OCI-M2 (cell line): ENCODE results near the gene GALNT9.
"Not testable (repeated sequence)": the region's sequence is repeated elsewhere in the genome, so short reads cannot be mapped to it uniquely, and the experiment has no call there.

Experiments
- DNase-seq: peaks from one replicate; lab custom pipeline; 2025; ENCODE audit not compliant: unreplicated experiment; lab: John Stamatoyannopoulos, UW

GALNT9 gene

GRCh38 chr12:132267873-132268272 is 61.5 kb downstream of the GALNT9 start:
- no peak for DNase-seq

- DNase-seq, result no peak
Observed at GRCh38 chr12:132266802-132267201, 62.6 kb downstream of the GALNT9 start.

DNA sequence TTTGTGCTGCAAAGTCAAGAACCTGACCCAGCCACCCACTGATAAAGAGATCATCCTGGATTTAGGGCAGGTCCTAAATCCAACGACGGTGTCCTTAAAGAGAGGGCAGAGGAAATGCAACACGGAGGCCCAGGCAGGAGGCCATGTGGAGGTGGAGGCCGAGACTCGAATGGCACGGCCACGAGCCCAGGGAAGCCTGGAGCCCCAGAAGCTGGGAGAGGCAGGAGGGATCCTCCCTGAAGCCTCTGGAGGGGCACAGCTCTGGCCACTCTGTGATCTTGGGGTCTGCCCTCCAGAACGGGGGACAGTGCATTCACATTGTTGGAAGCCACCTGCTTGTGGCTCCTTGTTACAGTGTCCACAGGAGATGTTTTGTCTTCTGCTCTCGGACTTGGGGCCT is 63.0 kb downstream of the GALNT9 start:
- DNase-seq, result no peak

DNA sequence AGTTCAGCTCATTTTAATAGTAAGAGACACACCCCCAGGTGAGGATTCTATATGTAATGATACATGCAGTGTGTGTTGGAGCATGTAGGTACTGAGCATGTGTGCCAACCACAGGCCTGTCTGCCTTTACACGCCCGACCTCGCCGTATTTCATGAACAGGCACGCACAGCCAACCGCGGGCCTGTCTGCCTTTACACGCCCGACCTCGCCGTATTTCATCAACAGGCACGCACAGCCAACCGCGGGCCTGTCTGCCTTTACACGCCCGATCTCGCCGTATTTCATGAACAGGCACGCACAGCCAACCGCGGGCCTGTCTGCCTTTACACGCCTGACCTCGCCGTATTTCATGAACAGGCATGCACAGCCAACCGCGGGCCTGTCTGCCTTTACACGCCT is 63.6 kb downstream of the GALNT9 start:
- not testable (repeated sequence) for DNase-seq

- no peak for DNase-seq
Observed at GRCh38 chr12:132265056-132265800, 64.2 kb downstream of the GALNT9 start.

- DNase-seq, result no peak
Observed at GRCh38 chr12:132264086-132265010, 65.0 kb downstream of the GALNT9 start.

DNA sequence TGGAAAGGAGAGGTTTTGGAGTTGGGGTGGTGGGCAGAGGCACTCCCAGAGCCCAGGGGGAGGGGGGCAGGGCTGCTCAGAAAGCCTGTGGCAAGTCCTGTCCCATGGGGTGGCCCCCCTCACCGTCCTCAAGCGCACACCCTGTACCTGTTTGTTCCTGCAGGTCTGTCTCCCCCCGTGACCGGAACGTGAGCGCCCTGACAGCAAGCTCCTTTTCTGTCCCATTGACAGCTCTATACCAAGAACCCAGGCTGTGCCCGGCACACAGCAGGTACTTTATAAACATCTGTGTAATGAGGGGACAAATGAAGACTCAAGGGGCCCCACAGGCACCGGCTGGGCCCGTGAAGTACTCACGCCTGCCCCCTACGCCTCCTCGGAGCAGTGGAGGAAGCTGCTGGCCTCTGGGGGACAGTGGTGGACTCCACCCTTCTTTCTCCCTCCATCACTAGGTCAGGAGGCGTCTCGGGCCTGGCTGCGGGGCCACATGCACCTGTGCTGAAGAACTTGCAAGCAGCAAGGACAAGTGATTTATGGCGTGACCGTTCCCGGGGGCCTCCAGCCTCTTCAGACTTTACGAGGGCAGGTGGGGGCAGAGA is 65.8 kb downstream of the GALNT9 start:
- DNase-seq, result no peak

GRCh38 chr12:132263061-132263360 is 66.4 kb downstream of the GALNT9 start:
- no peak for DNase-seq

DNA sequence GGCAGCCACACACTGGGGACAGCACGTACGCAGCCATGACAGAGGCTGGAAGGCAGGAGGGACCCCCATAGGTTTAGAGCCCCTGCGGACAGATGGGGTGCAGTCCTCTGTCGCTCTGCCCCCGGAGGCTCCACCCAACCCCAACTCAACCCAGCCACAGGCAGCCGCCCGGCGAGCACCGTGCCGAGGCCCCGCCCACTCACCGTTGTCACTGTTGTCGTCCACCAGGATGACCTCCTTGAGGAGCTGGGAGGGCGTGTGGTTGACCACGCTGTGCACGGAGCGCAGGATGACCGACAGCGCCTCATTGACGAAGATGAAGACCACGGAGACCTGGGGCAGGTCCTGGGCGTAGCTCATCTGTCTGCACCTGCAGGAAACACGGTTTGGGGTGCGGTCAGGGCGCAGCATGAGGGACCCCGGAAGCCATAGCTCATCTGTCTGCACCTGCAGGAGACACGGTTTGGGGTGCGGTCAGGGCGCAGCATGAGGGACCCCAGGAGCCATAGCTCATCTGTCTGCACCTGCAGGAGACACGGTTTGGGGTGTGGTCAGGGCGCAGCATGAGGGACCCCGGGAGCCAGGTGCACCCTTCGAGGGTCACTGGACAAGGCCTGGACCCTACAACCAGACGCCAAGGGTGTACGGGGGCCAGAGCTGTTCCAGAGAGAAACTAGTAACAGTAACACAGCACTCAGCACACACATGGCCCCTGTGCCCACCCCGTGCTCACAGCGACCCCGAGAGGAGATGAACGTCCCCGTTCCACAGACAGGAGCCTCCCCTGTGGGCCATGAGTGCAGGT is 66.9 kb downstream of the GALNT9 start:
- no peak for DNase-seq

DNA sequence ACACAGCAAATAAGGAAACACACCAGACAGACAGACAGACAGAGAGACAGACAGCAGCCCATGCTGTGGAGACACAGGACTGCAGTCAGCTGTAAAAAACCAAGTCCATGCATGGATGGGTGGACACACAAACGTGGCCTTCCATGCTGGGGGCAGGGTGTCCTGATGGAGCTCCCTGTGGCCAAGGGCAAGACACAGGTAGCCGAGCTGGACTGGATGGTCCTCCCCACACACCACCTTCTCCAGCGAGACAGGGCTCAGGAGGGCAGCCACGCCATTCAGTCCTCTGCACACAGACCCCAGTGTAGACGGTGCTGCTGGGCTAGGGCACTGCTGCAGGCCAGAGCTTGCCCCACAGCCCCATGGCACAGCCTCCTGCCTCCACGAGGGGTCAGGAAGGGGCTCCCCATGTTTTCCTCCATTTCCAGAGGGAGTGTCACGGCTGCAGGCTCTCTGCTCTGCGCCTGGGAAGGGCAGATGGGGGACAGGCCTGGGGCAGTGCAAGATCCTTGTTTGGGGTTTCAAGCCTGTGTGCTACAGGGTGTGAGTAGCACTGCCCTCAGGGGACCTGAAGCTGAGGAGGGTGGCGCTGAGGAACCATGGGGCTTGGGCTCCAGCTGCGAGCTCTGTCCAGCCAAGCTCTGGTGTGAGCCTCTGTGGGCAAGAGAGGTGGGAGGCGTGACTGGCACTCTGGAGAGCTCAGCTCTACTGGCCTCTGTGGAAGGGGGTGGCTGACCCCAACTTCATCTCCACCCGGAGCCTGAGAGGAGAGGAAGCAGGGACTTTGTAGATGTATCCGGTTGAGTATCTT is 67.9 kb downstream of the GALNT9 start:
- DNase-seq, result no peak

DNA sequence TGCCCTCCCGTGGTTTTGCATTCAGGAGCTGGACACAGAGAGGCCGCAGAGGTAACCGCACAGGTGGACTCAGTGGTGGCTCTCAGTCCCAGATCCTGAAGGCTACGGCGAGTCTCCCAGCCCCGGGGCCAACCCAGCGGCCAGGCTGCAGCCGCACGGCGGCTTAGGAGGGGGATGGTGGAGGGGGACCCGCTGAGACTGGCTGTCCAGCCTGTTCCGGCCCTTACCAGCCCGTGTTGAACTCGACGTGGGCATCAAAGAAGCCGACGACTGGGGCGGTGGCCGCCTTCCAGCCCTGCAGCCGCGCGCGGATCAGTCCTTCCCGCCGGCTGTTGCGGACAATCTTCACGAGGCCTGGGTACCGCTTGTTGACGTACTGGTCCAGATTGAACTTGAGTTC is 68.7 kb downstream of the GALNT9 start:
- no peak for DNase-seq

- DNase-seq, result no peak
Observed at GRCh38 chr12:132259872-132260695, 69.3 kb downstream of the GALNT9 start.

GRCh38 chr12:132259364-132259871 is 70.0 kb downstream of the GALNT9 start:
- no peak for DNase-seq

GRCh38 chr12:132258543-132258942 is 70.8 kb downstream of the GALNT9 start:
- DNase-seq, result no peak

DNA sequence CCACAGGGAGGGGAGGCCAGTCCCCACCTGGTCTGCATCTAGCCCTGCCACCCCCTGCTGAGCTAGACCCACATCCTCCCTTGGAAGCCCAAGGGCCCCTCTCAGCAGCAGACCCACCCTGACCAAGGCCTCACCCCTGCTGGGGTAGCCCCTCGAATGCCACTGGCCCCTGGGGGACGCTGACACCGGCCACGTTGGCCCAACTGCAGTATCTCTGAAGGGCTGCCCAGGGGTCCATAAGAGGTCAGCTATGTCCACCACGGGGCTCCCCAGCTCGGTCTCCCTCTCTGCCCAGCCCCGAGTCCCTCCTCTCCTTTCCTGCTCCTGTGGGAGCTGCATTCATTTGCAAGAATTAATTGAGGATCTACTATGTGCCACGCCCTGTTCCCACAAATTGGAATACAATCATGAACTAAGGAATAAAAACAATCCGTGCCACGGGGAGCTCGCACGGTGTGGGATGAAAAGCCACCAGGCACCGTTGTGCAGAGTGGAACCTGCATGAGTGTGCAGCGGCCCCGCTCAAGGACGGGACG is 71.4 kb downstream of the GALNT9 start:
- DNase-seq, result no peak

GRCh38 chr12:132257206-132257954 is 72.0 kb downstream of the GALNT9 start:
- DNase-seq, result no peak

GRCh38 chr12:132256646-132257045 is 72.7 kb downstream of the GALNT9 start:
- DNase-seq, result no peak

GRCh38 chr12:132255642-132256041 is 73.7 kb downstream of the GALNT9 start:
- no peak for DNase-seq
